ENCODE data around the gene PCGF1. TPM values are rescaled to one million over a fixed set of nuclear protein-coding genes. Genes with fewer than 3 reads are reported as not detected.

The PCGF1 gene
- total and polyA plus RNA-seq, 2 of the 13 experiments (the other 11 are each of a cell fraction or from before 2014, with no cell fraction given) = 20.4 to 22.6 TPM

- TF ChIP-seq ZHX1 (CRISPR knock-in tag; IDR thresholded peaks at IDR 0.05; ENCODE audit: low read depth) (0 out of 2 replicates have a peak, but pooled peaks have one; percentile 12), TAF1 (CRISPR knock-in tag; IDR thresholded peaks at IDR 0.05) (peak; percentile 21; the same call in 1 of the 2 replicates), POLR2G (IDR thresholded peaks at IDR 0.05; ENCODE audit: low read depth, low read length) (peak; percentile 16; the same call in 1 of the 2 replicates), RBFOX2 (IDR thresholded peaks at IDR 0.05; ENCODE audit: low read depth, low read length) (peak; percentile 19), PPARG (CRISPR knock-in tag; conservative IDR thresholded peaks at IDR 0.05) (no peak), ZNF788 (CRISPR knock-in tag; IDR thresholded peaks at IDR 0.05; ENCODE audit: borderline replicate concordance) (no peak)
Measured at GRCh38 chr2:74515271-74515980, 7.9 kb upstream of the PCGF1 start (continued).

DNA sequence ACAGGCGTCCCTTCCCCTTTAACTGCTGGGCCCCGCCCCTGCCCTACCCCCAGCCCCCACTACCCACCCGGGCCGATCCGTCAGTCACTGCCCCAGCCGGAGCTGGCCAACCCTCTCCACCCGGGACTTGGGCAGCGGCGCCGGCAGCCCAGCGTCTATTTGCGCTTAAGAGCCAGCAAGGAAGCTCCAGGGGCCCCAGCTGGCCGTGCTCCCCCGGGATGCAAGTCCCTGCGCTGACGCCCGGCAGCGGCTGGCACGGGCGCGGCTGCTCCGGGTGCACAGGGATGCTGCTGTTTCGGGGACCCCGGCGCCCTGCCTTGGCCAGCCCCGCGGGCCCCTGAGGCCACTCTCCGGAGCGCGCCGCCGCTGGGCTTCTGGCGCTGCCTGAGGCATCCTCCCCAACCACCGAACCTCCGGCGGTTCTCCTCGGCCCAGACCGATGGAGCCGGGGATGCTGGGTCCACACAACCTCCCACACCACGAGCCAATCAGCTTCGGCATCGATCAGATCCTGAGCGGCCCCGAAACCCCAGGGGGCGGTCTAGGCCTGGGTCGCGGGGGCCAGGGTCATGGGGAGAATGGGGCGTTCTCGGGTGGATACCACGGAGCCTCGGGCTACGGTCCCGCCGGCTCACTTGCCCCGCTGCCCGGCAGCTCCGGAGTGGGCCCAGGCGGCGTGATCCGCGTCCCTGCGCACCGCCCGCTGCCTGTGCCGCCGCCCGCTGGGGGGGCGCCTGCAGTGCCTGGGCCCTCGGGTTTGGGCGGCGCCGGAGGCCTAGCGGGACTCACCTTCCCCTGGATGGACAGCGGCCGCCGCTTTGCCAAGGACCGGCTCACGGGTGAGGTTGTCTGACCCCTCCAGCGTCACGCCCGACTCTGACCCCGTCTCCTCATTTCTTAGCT lies 7.1 kb upstream of the PCGF1 start, which contains the start of gene TLX2:
Gene TLX2, plus strand, starts transcription at position 83 of the 903 bp plus-strand sequence. Its CDS starts 357 bp downstream, at position 440.
- 95% methylated on average over 59 of the region's 82 CpGs for WGBS (ENCODE audit: low lambda C conversion rate)
- H3K36me3 ChIP-seq (replicated peaks in 1 of 2; ENCODE audit: control insufficient read depth in 1 of 2, insufficient read depth in 2 of 2, low read length in 2 of 2) = peaks cover 11 to 12% of the 10 kb centered on the region in 2 experiments; a peak in 4 of 5 replicates
- ATAC-seq (no peak), DNase-seq (ENCODE audit: low spot score) (no peak), FAIRE-seq (no peak)
- ChIA-PET POLR2A (interaction anchor here (2.1 to 2.4 kb wide), 2 partner anchors 11 to 15 kb away, joined by 6 to 13 read pairs; partner anchors contain the start of genes AUP1 and HTRA2), CTCF (ENCODE audit: low intra/inter-chr PET ratio, low total read pairs) (no interaction called here)
- TF ChIP-seq ZNF878 (CRISPR knock-in tag; IDR thresholded peaks at IDR 0.05) (no peak), AGO1 (IDR thresholded peaks at IDR 0.05; ENCODE audit: low read depth, low read length, poor library complexity, severe bottlenecking) (peak; percentile 39), RBFOX2 (IDR thresholded peaks at IDR 0.05; ENCODE audit: low read depth, low read length) (peak; percentile 46), ZFX (CRISPR knock-in tag; IDR thresholded peaks at IDR 0.05; ENCODE audit: low read depth) (peak; percentile 19; the same call in 1 of the 2 replicates), AGO2 (optimal IDR thresholded peaks at IDR 0.05; ENCODE audit: low read depth, low read length) (peak; percentile 64), ZNF768 (CRISPR knock-in tag; IDR thresholded peaks at IDR 0.05) (peak; percentile 9; the same call in 1 of the 2 replicates), POLR2G (IDR thresholded peaks at IDR 0.05; ENCODE audit: low read depth, low read length) (peak; percentile 35; the same call in 1 of the 2 replicates), ZNF496 (CRISPR knock-in tag; IDR thresholded peaks at IDR 0.05; ENCODE audit: insufficient replicate concordance) (no peak), JUNB (CRISPR knock-in tag; IDR thresholded peaks at IDR 0.05; ENCODE audit: borderline replicate concordance) (no peak)
- no peaks in the 10 kb centered on the region for H3K9me3 ChIP-seq (ENCODE audit: low read length)
- no TSS peak for BruUV-seq (replicated peaks)
- H3K79me2 ChIP-seq (ENCODE audit: insufficient read depth, low read length) = no peaks in the 10 kb centered on the region
- intact Hi-C loops (cut with micrococcal nuclease; ENCODE audit: unreplicated experiment) (no loop called here), in situ Hi-C loops (cut with HindIII; ENCODE audit: extremely low pct_ligation_motif_present, low pct_unique_long_range_greater_than_20kb) (no loop called here)
- peak within 1 kb of the TSS; percentile 68 for H3K9ac ChIP-seq (ENCODE audit: insufficient read depth, low read depth, low read length)
- peak within 1 kb of the TSS; percentile 27 for H3K27ac ChIP-seq (ENCODE audit: extremely low read length, insufficient read depth, low read length)
- H3K4me1 ChIP-seq (ENCODE audit: insufficient read depth, low read length) = peaks cover 45% of the 10 kb centered on the region
- peak within 1 kb of the TSS; percentile 75 for H3K4me2 ChIP-seq (ENCODE audit: low read depth, low read length)
- H3K4me3 ChIP-seq (replicated peaks in 1 of 3; ENCODE audit: insufficient read depth in 1 of 3, low read depth in 2 of 3, low read length in 3 of 3) = peak within 1 kb of the TSS; percentile 43 to 63 (median 62); a peak in 5 of 6 replicates
- no peak within 1 kb of the TSS for H2AFZ ChIP-seq (ENCODE audit: low read length)
- no peaks in the 10 kb centered on the region for H4K20me1 ChIP-seq (ENCODE audit: insufficient read depth, low read length)
- no peaks in the 10 kb centered on the region for H3K27me3 ChIP-seq (ENCODE audit: control insufficient read depth in 1 of 2, insufficient read depth in 2 of 2, low read length in 2 of 2)
